T-helper 2 cell treated with Interferon-gamma antibody and Interleukin-4, amounts not matched to agents 5 μg/mL and 100 μg/mL, for 36 hours (primary cell): ENCODE data around the gene KCNJ6.

Source experiments
- DNase-seq: peaks from one replicate; pipeline ENCODE4 v3.0.0; 2021; ENCODE audit warnings: low spot score
- H3K27ac Mint-ChIP-seq: one replicate; pipeline ENCODE4 v1.8.0; 2021; ENCODE audit warnings: mild to moderate bottlenecking, mixed read lengths
- H3K27me3 Mint-ChIP-seq: one replicate; pipeline ENCODE4 v1.8.0; 2021; ENCODE audit warnings: low read depth, mixed read lengths
- H3K36me3 Mint-ChIP-seq: one replicate; pipeline ENCODE4 v1.8.0; 2021; ENCODE audit warnings: low read depth, mixed read lengths
- H3K4me1 Mint-ChIP-seq: one replicate; pipeline ENCODE4 v1.8.0; 2021; ENCODE audit warnings: low read depth, mixed read lengths
- H3K4me3 Mint-ChIP-seq: one replicate; pipeline ENCODE4 v1.8.0; 2022; ENCODE audit warnings: mild to moderate bottlenecking, moderate library complexity, mixed read lengths
- H3K9me3 Mint-ChIP-seq: one replicate; pipeline ENCODE4 v1.8.0; 2021; ENCODE audit warnings: mixed read lengths

The KCNJ6 gene

GRCh38 chr21:37886726-37887299 is 29.4 kb downstream of the KCNJ6 start:
- Mint-ChIP-seq H3K4me1 (no peaks in the 10 kb centered on the region), H3K4me3 (no peak overlapping the region), H3K27ac (no peak overlapping the region), H3K27me3 (no peaks in the 10 kb centered on the region), H3K9me3 (no peaks in the 10 kb centered on the region), H3K36me3 (no peaks in the 10 kb centered on the region)
- no peak for DNase-seq

DNA sequence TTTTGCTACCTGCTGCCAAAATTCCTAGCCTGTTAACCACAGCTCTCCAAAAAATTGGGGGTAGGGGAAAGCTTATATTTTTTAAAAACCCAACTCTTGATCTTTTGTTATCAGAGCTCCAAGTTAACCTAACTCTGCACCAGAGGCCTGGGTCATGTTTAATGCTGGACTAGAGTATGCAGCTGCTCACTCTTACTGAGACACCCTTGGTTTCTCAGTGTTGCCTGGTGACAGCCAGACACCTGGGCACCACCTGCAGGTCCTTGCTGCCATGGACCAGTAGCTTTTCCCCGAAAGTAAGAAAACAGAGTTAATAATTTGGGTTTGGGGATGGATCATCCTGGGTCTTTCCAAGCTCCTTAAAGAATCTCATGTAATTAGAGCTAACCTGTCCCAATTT is 30.1 kb downstream of the KCNJ6 start:
- Mint-ChIP-seq H3K4me1 (no peaks in the 10 kb centered on the region), H3K9me3 (no peaks in the 10 kb centered on the region), H3K4me3 (no peak overlapping the region), H3K27me3 (no peaks in the 10 kb centered on the region), H3K36me3 (no peaks in the 10 kb centered on the region), H3K27ac (no peak overlapping the region)
- no peak for DNase-seq

DNA sequence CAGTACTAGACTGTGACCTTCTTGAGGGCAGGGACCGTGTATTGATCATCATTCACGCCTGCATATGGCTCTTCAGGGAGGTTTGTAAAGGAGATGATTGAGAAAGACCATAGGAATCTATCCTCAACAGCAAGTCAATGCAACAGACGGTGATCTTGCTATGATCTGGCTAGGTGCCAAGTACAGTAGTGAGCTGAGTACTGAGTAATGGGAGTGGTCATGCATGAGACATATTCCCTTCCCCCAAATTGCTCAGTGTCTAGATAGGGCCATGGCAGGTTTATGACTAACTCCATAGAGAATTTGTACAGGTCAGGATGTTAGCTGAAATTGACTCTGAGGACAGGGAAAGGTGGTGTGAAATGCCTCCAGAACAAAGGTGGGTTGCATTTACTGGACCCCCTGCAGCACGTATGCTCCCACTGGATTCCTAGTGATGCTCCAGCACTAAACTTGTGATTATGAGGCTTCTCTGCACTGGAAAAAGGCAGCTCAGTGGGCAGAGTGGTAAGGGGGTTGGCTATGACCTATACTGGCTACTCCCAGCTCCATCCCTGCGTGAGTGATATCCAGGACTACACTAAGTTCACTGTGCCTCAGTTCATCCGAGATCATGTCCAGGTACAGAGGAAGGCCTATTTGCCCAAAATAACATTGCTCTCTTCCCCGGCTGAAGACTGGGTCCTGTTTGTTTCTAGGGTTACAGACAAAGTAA is 37.2 kb downstream of the KCNJ6 start:
- Mint-ChIP-seq H3K36me3 (no peaks in the 10 kb centered on the region), H3K4me3 (no peak overlapping the region)
- no peak for DNase-seq

GRCh38 chr21:37877888-37878684 is 38.2 kb downstream of the KCNJ6 start:
- DNase-seq, result no peak
- H3K9me3 Mint-ChIP-seq, result no peaks in the 10 kb centered on the region
- H3K36me3 Mint-ChIP-seq, result no peaks in the 10 kb centered on the region
- no peaks in the 10 kb centered on the region for H3K27me3 Mint-ChIP-seq
- H3K4me1 Mint-ChIP-seq, result peaks cover 4% of the 10 kb centered on the region
- H3K4me3 Mint-ChIP-seq, result no peak overlapping the region
- no peak overlapping the region for H3K27ac Mint-ChIP-seq

More for the DNA sequence above, 37.2 kb downstream of the KCNJ6 start:
- Mint-ChIP-seq H3K9me3 (no peaks in the 10 kb centered on the region), H3K27ac (no peak overlapping the region), H3K27me3 (no peaks in the 10 kb centered on the region), H3K4me1 (peaks cover 4% of the 10 kb centered on the region)

GRCh38 chr21:37877171-37877570 is 39.1 kb downstream of the KCNJ6 start:
- H3K4me3 Mint-ChIP-seq, result no peak overlapping the region
- H3K36me3 Mint-ChIP-seq, result no peaks in the 10 kb centered on the region
- H3K4me1 Mint-ChIP-seq, result peaks cover 4% of the 10 kb centered on the region
- no peaks in the 10 kb centered on the region for H3K9me3 Mint-ChIP-seq
- no peak for DNase-seq
- no peak overlapping the region for H3K27ac Mint-ChIP-seq
- no peaks in the 10 kb centered on the region for H3K27me3 Mint-ChIP-seq

- Mint-ChIP-seq H3K4me1 (peaks cover 4% of the 10 kb centered on the region), H3K9me3 (no peaks in the 10 kb centered on the region), H3K4me3 (no peak overlapping the region), H3K36me3 (no peaks in the 10 kb centered on the region), H3K27me3 (no peaks in the 10 kb centered on the region), H3K27ac (no peak overlapping the region)
- DNase-seq, result no peak
These were observed 39.7 kb downstream of the KCNJ6 start for GRCh38 chr21:37876561-37876960.

DNA sequence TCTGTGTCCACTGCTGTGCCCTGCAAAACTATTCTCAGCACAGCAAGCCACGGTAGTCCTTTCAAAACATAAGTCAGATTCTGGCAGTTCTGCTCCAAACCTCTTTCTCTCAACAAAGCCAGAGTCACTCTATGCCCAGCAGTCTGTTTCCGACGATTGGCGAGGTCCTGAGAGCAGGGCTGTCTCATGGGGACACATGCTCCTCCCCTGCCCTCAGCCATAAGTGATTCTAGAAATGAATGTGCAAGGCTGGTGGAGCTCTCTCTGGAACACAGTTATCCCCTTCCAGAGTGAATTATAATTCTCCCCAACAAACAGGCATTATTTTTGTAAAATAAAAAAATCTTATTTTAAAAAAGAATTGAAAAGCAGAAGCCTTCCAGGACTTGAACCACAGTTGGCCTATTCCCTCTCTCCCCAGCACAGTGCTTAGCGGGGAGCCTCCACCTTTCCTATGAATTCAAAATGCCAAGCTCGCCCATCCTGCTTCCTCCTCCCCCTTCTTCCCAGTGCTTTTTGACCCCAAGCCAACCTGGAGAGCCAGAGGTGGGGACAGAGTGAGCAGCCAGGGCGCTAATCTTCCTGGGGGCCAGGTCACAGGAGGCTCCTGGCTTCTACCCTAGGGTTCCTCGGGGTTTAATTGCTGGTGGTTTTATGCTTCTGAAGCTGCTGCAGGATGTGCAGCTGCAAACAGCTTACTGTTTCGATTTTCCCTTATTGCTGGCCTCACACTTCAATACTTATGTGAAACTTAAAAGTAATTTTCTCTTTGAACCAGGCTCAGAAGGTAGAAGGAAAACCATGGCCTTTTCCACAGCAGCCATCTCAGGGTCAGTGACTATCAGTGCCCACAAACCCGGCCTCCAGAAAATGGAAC is 41.1 kb downstream of the KCNJ6 start:
- Mint-ChIP-seq H3K4me1 (peaks cover 4% of the 10 kb centered on the region), H3K36me3 (no peaks in the 10 kb centered on the region), H3K4me3 (no peak overlapping the region), H3K27me3 (no peaks in the 10 kb centered on the region), H3K27ac (no peak overlapping the region), H3K9me3 (no peaks in the 10 kb centered on the region)
- DNase-seq, result no peak

DNA sequence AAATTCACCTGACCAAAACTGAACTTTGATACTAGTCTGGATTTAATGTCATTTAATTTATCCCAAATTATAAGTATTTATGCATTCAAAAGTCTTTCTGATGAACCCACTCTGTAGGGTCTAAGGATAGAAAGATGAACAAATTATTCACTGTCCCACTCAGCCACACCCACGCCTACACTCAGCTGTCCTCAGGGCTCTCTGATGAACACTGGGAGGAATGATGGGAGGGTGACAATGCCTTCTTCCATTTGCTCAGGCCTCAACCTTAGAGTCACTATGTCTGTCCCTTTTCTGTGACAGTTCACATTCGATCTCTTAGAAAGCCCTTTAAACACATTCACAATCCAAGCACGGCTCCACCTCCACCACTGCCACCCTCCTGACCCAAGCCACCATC is 41.8 kb downstream of the KCNJ6 start:
- no peaks in the 10 kb centered on the region for H3K27me3 Mint-ChIP-seq
- H3K4me3 Mint-ChIP-seq, result no peak overlapping the region
- H3K4me1 Mint-ChIP-seq, result peaks cover 4% of the 10 kb centered on the region
- H3K27ac Mint-ChIP-seq, result no peak overlapping the region
- no peaks in the 10 kb centered on the region for H3K36me3 Mint-ChIP-seq
- no peak for DNase-seq
- no peaks in the 10 kb centered on the region for H3K9me3 Mint-ChIP-seq

GRCh38 chr21:37873655-37874054 is 42.6 kb downstream of the KCNJ6 start:
- DNase-seq, result no peak
- H3K27me3 Mint-ChIP-seq, result no peaks in the 10 kb centered on the region
- no peak overlapping the region for H3K27ac Mint-ChIP-seq
- no peaks in the 10 kb centered on the region for H3K36me3 Mint-ChIP-seq
- H3K9me3 Mint-ChIP-seq, result no peaks in the 10 kb centered on the region
- no peak overlapping the region for H3K4me3 Mint-ChIP-seq
- peaks cover 4% of the 10 kb centered on the region for H3K4me1 Mint-ChIP-seq

DNA sequence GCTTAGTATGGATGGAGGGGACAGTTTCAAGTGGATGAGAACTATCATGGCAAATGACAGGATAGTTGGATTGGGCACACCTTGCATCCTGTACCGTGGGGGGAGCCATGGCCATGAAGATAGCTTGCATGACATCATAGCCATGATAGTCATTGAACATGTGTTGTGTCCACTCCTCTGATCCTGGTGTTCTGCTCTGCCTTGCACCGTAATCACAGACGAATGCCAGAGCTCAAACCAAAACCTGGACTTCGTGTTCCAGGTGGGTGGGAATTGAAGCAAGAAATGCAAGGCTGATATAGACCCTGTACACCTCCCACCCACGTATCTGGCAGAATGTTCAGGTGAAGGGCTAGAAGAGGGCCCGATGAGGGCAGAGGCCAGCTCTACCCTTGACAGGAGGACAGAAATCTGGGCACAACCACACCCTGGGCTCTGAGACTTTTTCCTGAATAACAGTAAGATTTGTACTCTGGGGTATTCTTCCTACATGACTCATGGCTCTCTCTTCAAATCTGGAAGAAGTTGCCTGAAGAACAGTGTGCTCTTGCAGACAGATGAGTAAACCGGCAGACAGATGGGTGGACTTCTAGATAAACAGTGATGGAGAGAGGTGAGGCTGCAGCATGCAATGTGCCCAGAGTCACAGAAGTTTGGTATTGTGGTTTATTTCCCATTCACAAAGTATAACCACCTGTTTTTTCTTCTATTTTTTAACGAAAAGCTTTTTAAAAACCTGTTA is 45.0 kb downstream of the KCNJ6 start:
- Mint-ChIP-seq H3K36me3 (no peaks in the 10 kb centered on the region), H3K27me3 (peaks cover 3% of the 10 kb centered on the region), H3K4me3 (no peak overlapping the region), H3K27ac (no peak overlapping the region), H3K9me3 (no peaks in the 10 kb centered on the region), H3K4me1 (no peaks in the 10 kb centered on the region)
- no peak for DNase-seq

GRCh38 chr21:37870221-37870620 is 46.0 kb downstream of the KCNJ6 start:
- no peaks in the 10 kb centered on the region for H3K9me3 Mint-ChIP-seq
- peaks cover 3% of the 10 kb centered on the region for H3K27me3 Mint-ChIP-seq

GRCh38 chr21:37869661-37870060 is 46.6 kb downstream of the KCNJ6 start:
- no peaks in the 10 kb centered on the region for H3K36me3 Mint-ChIP-seq
- DNase-seq, result no peak
- no peak overlapping the region for H3K4me3 Mint-ChIP-seq
- no peaks in the 10 kb centered on the region for H3K4me1 Mint-ChIP-seq
- peaks cover 3% of the 10 kb centered on the region for H3K27me3 Mint-ChIP-seq
- no peak overlapping the region for H3K27ac Mint-ChIP-seq
- H3K9me3 Mint-ChIP-seq, result no peaks in the 10 kb centered on the region

More at GRCh38 chr21:37870221-37870620, 46.0 kb downstream of the KCNJ6 start:
- Mint-ChIP-seq H3K27ac (no peak overlapping the region), H3K4me3 (no peak overlapping the region), H3K36me3 (no peaks in the 10 kb centered on the region), H3K4me1 (no peaks in the 10 kb centered on the region)
- DNase-seq, result no peak
